HepG2 (cell line): ENCODE data around the gene FGF18. TPM values are rescaled to one million over a fixed set of nuclear protein-coding genes. Genes with fewer than 3 reads are reported as not detected.
A peak's percentile ranks its signal among the peaks of the same experiment; 100 is the strongest.

ENCODE experiments used
- CBX5 ChIP-seq: sonication (generic); formaldehyde crosslinking; IDR thresholded peaks from 2 replicates; pipeline ENCODE4 v1.4.0; 2020; ENCODE audit warnings: missing genetic modification reagents, borderline replicate concordance
- DPF2 ChIP-seq: sonication (generic); formaldehyde crosslinking; IDR thresholded peaks from 2 replicates; pipeline ENCODE4 v1.4.0; 2020; ENCODE audit warnings: mild to moderate bottlenecking, low read depth, missing genetic modification reagents, borderline replicate concordance
- ETV6 ChIP-seq: sonication (generic); formaldehyde crosslinking; conservative IDR thresholded peaks from 2 replicates; pipeline ENCODE4 v1.4.0; 2020; ENCODE audit warnings: missing genetic modification reagents
- FOXK2 ChIP-seq: fragments of 450-650 bp; IDR thresholded peaks from 2 replicates; pipeline ENCODE4 v1.6.1; 2016
- HOXA5 ChIP-seq: sonication (generic); formaldehyde crosslinking; IDR thresholded peaks from 2 replicates; pipeline ENCODE4 v1.4.0; 2020; ENCODE audit warnings: missing genetic modification reagents
- HOXD1 ChIP-seq: sonication (generic); formaldehyde crosslinking; IDR thresholded peaks from 2 replicates; pipeline ENCODE4 v1.5.0; 2020; ENCODE audit warnings: missing genetic modification reagents
- MEIS2 ChIP-seq: sonication (generic); formaldehyde crosslinking; IDR thresholded peaks from 2 replicates; pipeline ENCODE4 v1.9.0; 2021; ENCODE audit warnings: mild to moderate bottlenecking, missing genetic modification reagents
- MYC ChIP-seq: sonication (generic); formaldehyde crosslinking; IDR thresholded peaks from 2 replicates; pipeline ENCODE4 v1.9.0; 2021; ENCODE audit warnings: missing genetic modification reagents, borderline replicate concordance
- PAX8 ChIP-seq: sonication (generic); formaldehyde crosslinking; IDR thresholded peaks from 2 replicates; pipeline ENCODE4 v1.8.0; 2022; ENCODE audit warnings: mild to moderate bottlenecking, missing genetic modification reagents, borderline replicate concordance
- RBM22 ChIP-seq: fragments of 200-400 bp; formaldehyde crosslinking; optimal IDR thresholded peaks from 2 replicates; pipeline ENCODE3; 2017; ENCODE audit warnings: mild to moderate bottlenecking, low read length, moderate library complexity
- RBM39 ChIP-seq: fragments of 200-400 bp; formaldehyde crosslinking; IDR thresholded peaks from one replicate; pipeline ENCODE4 v1.6.1; 2018; ENCODE audit warnings: antibody characterized with exemption, mild to moderate bottlenecking, low read depth, low read length; ENCODE audit not compliant: poor library complexity, severe bottlenecking
- SAFB2 ChIP-seq: sonication (generic); formaldehyde crosslinking; IDR thresholded peaks from 2 replicates; pipeline ENCODE4 v1.5.1; 2020; ENCODE audit warnings: missing genetic modification reagents, low read depth, mild to moderate bottlenecking, borderline replicate concordance
- TCF7 ChIP-seq: sonication (generic); IDR thresholded peaks from 2 replicates; pipeline ENCODE4 v1.6.1; 2016; ENCODE audit warnings: antibody characterized with exemption, low read depth
- ZNF124 ChIP-seq: sonication (generic); formaldehyde crosslinking; IDR thresholded peaks from 2 replicates; pipeline ENCODE4 v1.4.0; 2020; ENCODE audit warnings: missing genetic modification reagents
- ZNF225 ChIP-seq: sonication (generic); formaldehyde crosslinking; IDR thresholded peaks from 2 replicates; pipeline ENCODE4 v1.4.0; 2020; ENCODE audit warnings: mild to moderate bottlenecking, missing genetic modification reagents
- ZNF468 ChIP-seq: sonication (generic); formaldehyde crosslinking; IDR thresholded peaks from 2 replicates; pipeline ENCODE4 v1.8.0; 2022; ENCODE audit warnings: mild to moderate bottlenecking, moderate library complexity, missing genetic modification reagents
- ZNF788 ChIP-seq: sonication (generic); formaldehyde crosslinking; IDR thresholded peaks from 2 replicates; pipeline ENCODE4 v1.5.0; 2020; ENCODE audit warnings: mild to moderate bottlenecking, missing genetic modification reagents, borderline replicate concordance
- polyA plus RNA-seq, 8 experiments: library from polyadenylated mRNA; depleted of rRNA in 3 of 8; stranded (reverse) in 7 of 8; unstranded in 1 of 8; fragments of >200 nt; fragmentation: Illumina TruSeq in 4 of 8; extraction: Trizol in 4 of 8; gene quantifications; 2 replicates each; pipeline versions ENCODE4 v1.2.1 to v1.2.3, GENCODE V29; 2011 to 2016; ENCODE audit warnings: low read depth in 4 of 8, missing spikeins in 1 of 8, mixed read lengths in 1 of 8; ENCODE audit not compliant: insufficient read depth in 1 of 8
- total RNA-seq, 5 experiments: library from RNA; depleted of rRNA; stranded (reverse); fragments of >200 nt; fragmentation: Illumina TruSeq; extraction: Trizol; gene quantifications; 2 replicates each; pipeline ENCODE4 v1.2.3, GENCODE V29; 2016; ENCODE audit warnings: low read depth in 1 of 5
- TF ChIP-seq, protein P1 (sequence below): sonication (generic); formaldehyde crosslinking; IDR thresholded peaks from 2 replicates; pipeline ENCODE4 v1.8.1; 2023; ENCODE audit warnings: mild to moderate bottlenecking, missing genetic modification reagents
- TF ChIP-seq, protein P2 (sequence below): IDR thresholded peaks from 2 replicates; pipeline ENCODE4 v1.6.1; 2016; ENCODE audit warnings: mild to moderate bottlenecking, missing biosample characterization, missing genetic modification reagents
- TF ChIP-seq, protein P3 (sequence below): sonication (generic); formaldehyde crosslinking; IDR thresholded peaks from 2 replicates; pipeline ENCODE4 v1.8.0; 2023; ENCODE audit warnings: mild to moderate bottlenecking, missing genetic modification reagents
- TF ChIP-seq, protein P4 (sequence below): sonication (generic); formaldehyde crosslinking; IDR thresholded peaks from 2 replicates; pipeline ENCODE4 v1.5.1; 2020; ENCODE audit warnings: mild to moderate bottlenecking, missing genetic modification reagents, moderate library complexity

Gene FGF18
- total and polyA plus RNA-seq, 2 of the 13 experiments (the other 11 are each of a cell fraction or from before 2014, with no cell fraction given) = not detected

- TF ChIP-seq HOXA5 (CRISPR knock-in tag) = 0 out of 2 replicates have a peak, but pooled peaks have one; percentile 32
- TF ChIP-seq ETV6 (CRISPR knock-in tag) = no peak
- TF ChIP-seq, protein P1, sequence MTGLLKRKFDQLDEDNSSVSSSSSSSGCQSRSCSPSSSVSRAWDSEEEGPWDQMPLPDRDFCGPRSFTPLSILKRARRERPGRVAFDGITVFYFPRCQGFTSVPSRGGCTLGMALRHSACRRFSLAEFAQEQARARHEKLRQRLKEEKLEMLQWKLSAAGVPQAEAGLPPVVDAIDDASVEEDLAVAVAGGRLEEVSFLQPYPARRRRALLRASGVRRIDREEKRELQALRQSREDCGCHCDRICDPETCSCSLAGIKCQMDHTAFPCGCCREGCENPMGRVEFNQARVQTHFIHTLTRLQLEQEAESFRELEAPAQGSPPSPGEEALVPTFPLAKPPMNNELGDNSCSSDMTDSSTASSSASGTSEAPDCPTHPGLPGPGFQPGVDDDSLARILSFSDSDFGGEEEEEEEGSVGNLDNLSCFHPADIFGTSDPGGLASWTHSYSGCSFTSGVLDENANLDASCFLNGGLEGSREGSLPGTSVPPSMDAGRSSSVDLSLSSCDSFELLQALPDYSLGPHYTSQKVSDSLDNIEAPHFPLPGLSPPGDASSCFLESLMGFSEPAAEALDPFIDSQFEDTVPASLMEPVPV (CRISPR knock-in tag) = peak; percentile 64; the same call in 1 of the 2 replicates
- no peak for TF ChIP-seq TCF7
- peak; percentile 59; the same call in 1 of the 2 replicates for TF ChIP-seq HOXD1 (CRISPR knock-in tag)
- no peak for TF ChIP-seq FOXK2
- peak; percentile 76 for TF ChIP-seq MEIS2 (CRISPR knock-in tag)
- TF ChIP-seq, protein P2, sequence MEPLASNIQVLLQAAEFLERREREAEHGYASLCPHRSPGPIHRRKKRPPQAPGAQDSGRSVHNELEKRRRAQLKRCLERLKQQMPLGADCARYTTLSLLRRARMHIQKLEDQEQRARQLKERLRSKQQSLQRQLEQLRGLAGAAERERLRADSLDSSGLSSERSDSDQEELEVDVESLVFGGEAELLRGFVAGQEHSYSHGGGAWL (CRISPR knock-in tag) = peak; percentile 97
- 0 out of 2 replicates have a peak, but pooled peaks have one; percentile 67 for TF ChIP-seq SAFB2 (CRISPR knock-in tag)
- peak; percentile 99 for TF ChIP-seq MYC (CRISPR knock-in tag)
- no peak for TF ChIP-seq DPF2 (CRISPR knock-in tag)
- no peak for TF ChIP-seq ZNF225 (CRISPR knock-in tag)
- peak; percentile 81 for TF ChIP-seq RBM22
- TF ChIP-seq ZNF788 (CRISPR knock-in tag) = peak; percentile 70; the same call in 1 of the 2 replicates
- peak; percentile 96 for TF ChIP-seq RBM39
- TF ChIP-seq, protein P3, sequence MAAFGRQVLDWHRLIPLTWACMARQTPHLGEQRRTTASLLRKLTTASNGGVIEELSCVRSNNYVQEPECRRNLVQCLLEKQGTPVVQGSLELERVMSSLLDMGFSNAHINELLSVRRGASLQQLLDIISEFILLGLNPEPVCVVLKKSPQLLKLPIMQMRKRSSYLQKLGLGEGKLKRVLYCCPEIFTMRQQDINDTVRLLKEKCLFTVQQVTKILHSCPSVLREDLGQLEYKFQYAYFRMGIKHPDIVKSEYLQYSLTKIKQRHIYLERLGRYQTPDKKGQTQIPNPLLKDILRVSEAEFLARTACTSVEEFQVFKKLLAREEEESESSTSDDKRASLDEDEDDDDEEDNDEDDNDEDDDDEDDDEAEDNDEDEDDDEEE (CRISPR knock-in tag) = 0 out of 2 replicates have a peak, but pooled peaks have one; percentile 55
- peak; percentile 65; the same call in 1 of the 2 replicates for TF ChIP-seq PAX8 (CRISPR knock-in tag)
- no peak; the same call in 1 of the 2 replicates for TF ChIP-seq CBX5
- peak; percentile 78; the same call in 1 of the 2 replicates for TF ChIP-seq ZNF468 (CRISPR knock-in tag)
- TF ChIP-seq, protein P4, sequence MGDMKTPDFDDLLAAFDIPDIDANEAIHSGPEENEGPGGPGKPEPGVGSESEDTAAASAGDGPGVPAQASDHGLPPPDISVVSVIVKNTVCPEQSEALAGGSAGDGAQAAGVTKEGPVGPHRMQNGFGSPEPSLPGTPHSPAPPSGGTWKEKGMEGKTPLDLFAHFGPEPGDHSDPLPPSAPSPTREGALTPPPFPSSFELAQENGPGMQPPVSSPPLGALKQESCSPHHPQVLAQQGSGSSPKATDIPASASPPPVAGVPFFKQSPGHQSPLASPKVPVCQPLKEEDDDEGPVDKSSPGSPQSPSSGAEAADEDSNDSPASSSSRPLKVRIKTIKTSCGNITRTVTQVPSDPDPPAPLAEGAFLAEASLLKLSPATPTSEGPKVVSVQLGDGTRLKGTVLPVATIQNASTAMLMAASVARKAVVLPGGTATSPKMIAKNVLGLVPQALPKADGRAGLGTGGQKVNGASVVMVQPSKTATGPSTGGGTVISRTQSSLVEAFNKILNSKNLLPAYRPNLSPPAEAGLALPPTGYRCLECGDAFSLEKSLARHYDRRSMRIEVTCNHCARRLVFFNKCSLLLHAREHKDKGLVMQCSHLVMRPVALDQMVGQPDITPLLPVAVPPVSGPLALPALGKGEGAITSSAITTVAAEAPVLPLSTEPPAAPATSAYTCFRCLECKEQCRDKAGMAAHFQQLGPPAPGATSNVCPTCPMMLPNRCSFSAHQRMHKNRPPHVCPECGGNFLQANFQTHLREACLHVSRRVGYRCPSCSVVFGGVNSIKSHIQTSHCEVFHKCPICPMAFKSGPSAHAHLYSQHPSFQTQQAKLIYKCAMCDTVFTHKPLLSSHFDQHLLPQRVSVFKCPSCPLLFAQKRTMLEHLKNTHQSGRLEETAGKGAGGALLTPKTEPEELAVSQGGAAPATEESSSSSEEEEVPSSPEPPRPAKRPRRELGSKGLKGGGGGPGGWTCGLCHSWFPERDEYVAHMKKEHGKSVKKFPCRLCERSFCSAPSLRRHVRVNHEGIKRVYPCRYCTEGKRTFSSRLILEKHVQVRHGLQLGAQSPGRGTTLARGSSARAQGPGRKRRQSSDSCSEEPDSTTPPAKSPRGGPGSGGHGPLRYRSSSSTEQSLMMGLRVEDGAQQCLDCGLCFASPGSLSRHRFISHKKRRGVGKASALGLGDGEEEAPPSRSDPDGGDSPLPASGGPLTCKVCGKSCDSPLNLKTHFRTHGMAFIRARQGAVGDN (CRISPR knock-in tag) = peak; percentile 99
- no peak for TF ChIP-seq ZNF124 (CRISPR knock-in tag)
Measured at GRCh38 chr5:171387970-171388815, 31.3 kb upstream of the FGF18 start (continued).
